Endothelial cell (in vitro differentiated cells): Measurements from ENCODE around the gene LRRC10. TPM values are rescaled to one million over a fixed set of nuclear protein-coding genes. Genes with fewer than 3 reads are reported as not detected.

ENCODE experiments used
- DNase-seq: peaks from one replicate; pipeline ENCODE4 v3.0.0; 2021; ENCODE audit warnings: low spot score
- H3K27ac Mint-ChIP-seq: one replicate; pipeline ENCODE4 v1.8.0; 2021; ENCODE audit warnings: mixed read lengths, inconsistent platforms; ENCODE audit not compliant: unreplicated experiment
- H3K27me3 Mint-ChIP-seq: one replicate; pipeline ENCODE4 v1.8.0; 2021; ENCODE audit warnings: mild to moderate bottlenecking, moderate library complexity, mixed read lengths, inconsistent platforms; ENCODE audit not compliant: unreplicated experiment
- H3K36me3 Mint-ChIP-seq: one replicate; pipeline ENCODE4 v1.8.0; 2021; ENCODE audit warnings: mild to moderate bottlenecking, low read depth, mixed read lengths, inconsistent platforms; ENCODE audit not compliant: unreplicated experiment
- H3K4me1 Mint-ChIP-seq: one replicate; pipeline ENCODE4 v1.8.0; 2021; ENCODE audit warnings: mild to moderate bottlenecking, mixed read lengths, inconsistent platforms; ENCODE audit not compliant: unreplicated experiment
- H3K4me3 Mint-ChIP-seq: one replicate; pipeline ENCODE4 v1.8.0; 2021; ENCODE audit warnings: mild to moderate bottlenecking, mixed read lengths, inconsistent platforms; ENCODE audit not compliant: unreplicated experiment
- H3K9me3 Mint-ChIP-seq: one replicate; pipeline ENCODE4 v1.8.0; 2021; ENCODE audit warnings: mixed read lengths, inconsistent platforms; ENCODE audit not compliant: unreplicated experiment
- CTCF ChIP-seq: fragments of 200-600 bp; sonication (generic); IDR thresholded peaks from one replicate; pipeline ENCODE4 v1.5.0; 2021; ENCODE audit warnings: antibody characterized with exemption; ENCODE audit not compliant: unreplicated experiment
- total RNA-seq: library from RNA; stranded (reverse); fragmentation: NEBNext Ultra II Directional; extraction: Animal tissue kit (Norgen Biotek cat#: 25700); gene quantifications from one replicate; pipeline ENCODE4 v1.2.1, GENCODE V29; 2021; ENCODE audit not compliant: unreplicated experiment

The LRRC10 gene
- total RNA-seq, 1 donor from 2014 or later, result not detected

GRCh38 chr12:69623970-69624369 lies 13.3 kb upstream of the LRRC10 start:
- Mint-ChIP-seq H3K9me3 (no peaks in the 10 kb centered on the region), H3K36me3 (no peaks in the 10 kb centered on the region), H3K4me3 (no peak overlapping the region), H3K27me3 (peaks cover 8% of the 10 kb centered on the region), H3K27ac (no peak overlapping the region), H3K4me1 (peaks cover 2% of the 10 kb centered on the region)
- DNase-seq, result no peak
- no peak for TF ChIP-seq CTCF

GRCh38 chr12:69621551-69621950 lies 10.8 kb upstream of the LRRC10 start:
- no peak for TF ChIP-seq CTCF
- no peak for DNase-seq
- peaks cover 8% of the 10 kb centered on the region for H3K27me3 Mint-ChIP-seq
- no peaks in the 10 kb centered on the region for H3K9me3 Mint-ChIP-seq
- no peak overlapping the region for H3K27ac Mint-ChIP-seq
- no peak overlapping the region for H3K4me3 Mint-ChIP-seq
- no peaks in the 10 kb centered on the region for H3K36me3 Mint-ChIP-seq
- H3K4me1 Mint-ChIP-seq, result peaks cover 3% of the 10 kb centered on the region

- Mint-ChIP-seq H3K9me3 (no peaks in the 10 kb centered on the region), H3K4me3 (no peak overlapping the region), H3K27me3 (peaks cover 8% of the 10 kb centered on the region), H3K27ac (no peak overlapping the region), H3K36me3 (no peaks in the 10 kb centered on the region), H3K4me1 (peaks cover 3% of the 10 kb centered on the region)
- no peak for TF ChIP-seq CTCF
- DNase-seq, result no peak
Measured at GRCh38 chr12:69620921-69621320, 10.2 kb upstream of the LRRC10 start.

- H3K4me3 Mint-ChIP-seq, result no peak overlapping the region
- no peak for TF ChIP-seq CTCF
- H3K27ac Mint-ChIP-seq, result no peak overlapping the region
- no peaks in the 10 kb centered on the region for H3K9me3 Mint-ChIP-seq
- H3K36me3 Mint-ChIP-seq, result no peaks in the 10 kb centered on the region
- H3K27me3 Mint-ChIP-seq, result peaks cover 5% of the 10 kb centered on the region
- peaks cover 5% of the 10 kb centered on the region for H3K4me1 Mint-ChIP-seq
- DNase-seq, result no peak
Measured at GRCh38 chr12:69620077-69620476, 9.4 kb upstream of the LRRC10 start.

GRCh38 chr12:69619050-69619449 lies 8.3 kb upstream of the LRRC10 start:
- no peaks in the 10 kb centered on the region for H3K36me3 Mint-ChIP-seq
- H3K4me1 Mint-ChIP-seq, result peaks cover 5% of the 10 kb centered on the region
- no peak for TF ChIP-seq CTCF
- no peaks in the 10 kb centered on the region for H3K9me3 Mint-ChIP-seq
- H3K4me3 Mint-ChIP-seq, result no peak overlapping the region
- DNase-seq, result no peak
- no peak overlapping the region for H3K27ac Mint-ChIP-seq
- H3K27me3 Mint-ChIP-seq, result peaks cover 5% of the 10 kb centered on the region
